Uterine smooth muscle cell (primary cell): ENCODE data around the gene PICALM. TPM values are rescaled to one million over a fixed set of nuclear protein-coding genes. Genes with fewer than 3 reads are reported as not detected.

Experiments used
- total RNA-seq: library from RNA; depleted of rRNA; stranded (reverse); fragments of >200 nt; gene quantifications from 2 replicates; pipeline ENCODE4 v1.2.3, GENCODE V29; 2014

The PICALM gene, protein sequence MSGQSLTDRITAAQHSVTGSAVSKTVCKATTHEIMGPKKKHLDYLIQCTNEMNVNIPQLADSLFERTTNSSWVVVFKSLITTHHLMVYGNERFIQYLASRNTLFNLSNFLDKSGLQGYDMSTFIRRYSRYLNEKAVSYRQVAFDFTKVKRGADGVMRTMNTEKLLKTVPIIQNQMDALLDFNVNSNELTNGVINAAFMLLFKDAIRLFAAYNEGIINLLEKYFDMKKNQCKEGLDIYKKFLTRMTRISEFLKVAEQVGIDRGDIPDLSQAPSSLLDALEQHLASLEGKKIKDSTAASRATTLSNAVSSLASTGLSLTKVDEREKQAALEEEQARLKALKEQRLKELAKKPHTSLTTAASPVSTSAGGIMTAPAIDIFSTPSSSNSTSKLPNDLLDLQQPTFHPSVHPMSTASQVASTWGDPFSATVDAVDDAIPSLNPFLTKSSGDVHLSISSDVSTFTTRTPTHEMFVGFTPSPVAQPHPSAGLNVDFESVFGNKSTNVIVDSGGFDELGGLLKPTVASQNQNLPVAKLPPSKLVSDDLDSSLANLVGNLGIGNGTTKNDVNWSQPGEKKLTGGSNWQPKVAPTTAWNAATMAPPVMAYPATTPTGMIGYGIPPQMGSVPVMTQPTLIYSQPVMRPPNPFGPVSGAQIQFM
- total RNA-seq, result 261 and 268 TPM in 2 replicates

DNA sequence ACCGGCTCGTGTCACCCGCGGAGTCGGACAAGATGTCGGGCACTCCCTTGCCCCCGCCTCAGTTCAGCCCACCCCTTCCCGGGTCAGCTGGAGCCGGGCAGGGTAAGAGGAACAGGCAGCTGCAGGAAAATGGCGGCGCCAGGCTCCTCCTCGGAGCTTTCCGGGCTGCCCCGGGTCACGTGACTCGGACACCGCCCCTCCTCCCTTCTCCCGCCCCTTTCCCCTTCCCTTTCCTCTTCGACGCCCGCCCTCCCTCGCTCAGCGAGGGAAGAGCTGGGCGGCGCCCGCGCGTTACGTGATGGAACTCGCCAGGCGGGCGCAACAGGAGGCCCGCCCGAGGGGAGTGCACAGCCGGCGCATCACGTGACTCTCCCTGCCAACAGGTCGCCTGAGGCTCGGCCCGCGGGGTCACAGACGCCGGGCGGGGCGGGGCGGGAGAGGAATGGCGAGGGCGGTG is at the start of gene PICALM:
PICALM (minus strand) TSS at position 134 of the 457 bp plus-strand sequence. CDS start 304 bp downstream, outside the sequence.

Other genes starting within 250 kb of the PICALM start
- not detected in 2 replicates for gene CCDC83, start 213.7 kb downstream of the PICALM start, total RNA-seq
- 19.5 and 26.5 TPM in 2 replicates for gene EED, start 175.7 kb upstream of the PICALM start, total RNA-seq
- gene HIKESHI, start 233.2 kb upstream of the PICALM start, total RNA-seq, result 66.8 and 76.5 TPM in 2 replicates